ENCODE data around the gene DKK2. TPM values are rescaled to one million over a fixed set of nuclear protein-coding genes. Genes with fewer than 3 reads are reported as not detected.
"Not testable (repeated sequence)": the region's sequence is repeated elsewhere in the genome, so short reads cannot be mapped to it uniquely, and the experiment has no call there.

DKK2 gene
- total RNA-seq, 1 donor from 2014 or later: not detected

DNA sequence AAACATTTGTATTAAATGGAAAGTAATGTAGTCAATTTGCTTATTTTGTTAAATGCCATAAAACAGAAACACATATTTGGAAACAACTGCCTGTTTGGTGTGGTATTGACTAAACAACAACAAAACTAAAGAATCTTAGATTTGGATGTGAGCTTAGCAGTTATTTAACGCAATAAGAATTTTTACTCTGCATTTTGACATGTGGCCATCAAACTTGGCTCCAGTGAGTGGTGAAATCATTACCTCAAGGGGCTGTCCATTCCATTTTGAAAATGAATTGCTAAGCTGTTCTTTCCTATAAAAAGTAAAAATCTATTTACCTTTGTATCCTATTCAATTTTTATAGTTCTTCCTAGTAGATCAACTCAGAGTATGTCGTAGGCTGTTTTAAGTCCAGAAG is 84.2 kb downstream of the DKK2 start:
- H3K27me3 Mint-ChIP-seq (ENCODE audit: low read depth): no peaks in the 10 kb centered on the region
- intact Hi-C loops (cut with micrococcal nuclease): no loop called here

DNA sequence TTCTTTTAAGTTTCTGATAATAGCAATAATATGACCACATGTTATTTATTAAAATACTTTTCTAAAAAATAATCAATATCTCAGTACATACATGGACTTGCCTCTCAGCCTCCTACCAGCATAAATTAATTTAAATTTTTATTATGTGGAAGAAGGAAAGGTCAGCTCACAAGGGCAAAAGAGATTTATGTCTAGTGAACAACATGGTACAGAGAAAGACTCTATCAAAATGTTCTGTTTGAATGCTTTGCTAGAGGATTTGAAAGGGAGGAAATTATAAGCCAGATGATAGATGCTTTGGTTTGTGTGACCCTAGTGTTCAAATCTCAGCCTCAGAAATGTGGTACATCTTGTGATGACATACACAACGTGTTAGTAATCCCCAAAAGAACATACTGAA is 94.3 kb downstream of the DKK2 start:
- Mint-ChIP-seq H3K27me3 (ENCODE audit: low read depth) (no peaks in the 10 kb centered on the region), H3K9me3 (no peaks in the 10 kb centered on the region), H3K27ac (no peak overlapping the region)

More for the DNA sequence above, 84.2 kb downstream of the DKK2 start:
- H3K9me3 Mint-ChIP-seq: no peaks in the 10 kb centered on the region
- H3K27ac Mint-ChIP-seq: no peak overlapping the region
- H3K36me3 Mint-ChIP-seq (ENCODE audit: low read depth): no peaks in the 10 kb centered on the region
- no peak for DNase-seq (ENCODE audit: low spot score)
- no peaks in the 10 kb centered on the region for H3K4me1 Mint-ChIP-seq (ENCODE audit: low read depth)
- H3K4me3 Mint-ChIP-seq (ENCODE audit: low read depth): no peak overlapping the region

DNA sequence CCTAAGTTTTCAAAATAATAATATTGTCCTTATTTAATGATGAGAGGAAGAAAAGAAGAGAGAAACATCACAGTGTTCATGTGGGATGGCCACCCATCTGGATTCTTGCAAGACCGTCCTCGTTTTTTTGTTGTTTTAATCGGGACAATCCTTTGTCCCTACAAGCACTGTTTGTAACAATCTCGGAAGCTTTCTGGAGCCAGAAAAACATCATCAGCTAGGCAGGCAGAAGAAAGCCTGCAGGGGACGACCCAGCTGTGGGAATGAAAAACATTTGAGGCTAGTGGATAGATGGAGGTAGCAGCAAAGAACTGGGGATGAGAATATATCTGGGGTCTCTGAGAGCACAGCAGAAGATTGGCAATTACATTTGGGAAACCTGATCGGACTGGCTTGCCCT is 105.6 kb downstream of the DKK2 start:
- intact Hi-C loops (cut with micrococcal nuclease): no loop called here
- H3K9me3 Mint-ChIP-seq: no peaks in the 10 kb centered on the region
- no peaks in the 10 kb centered on the region for H3K36me3 Mint-ChIP-seq (ENCODE audit: low read depth)
- DNase-seq (ENCODE audit: low spot score): no peak
- no peaks in the 10 kb centered on the region for H3K4me1 Mint-ChIP-seq (ENCODE audit: low read depth)
- no peak overlapping the region for H3K4me3 Mint-ChIP-seq (ENCODE audit: low read depth)
- no peaks in the 10 kb centered on the region for H3K27me3 Mint-ChIP-seq (ENCODE audit: low read depth)
- H3K27ac Mint-ChIP-seq: no peak overlapping the region

More for the DNA sequence above, 94.3 kb downstream of the DKK2 start:
- H3K4me1 Mint-ChIP-seq (ENCODE audit: low read depth): no peaks in the 10 kb centered on the region
- no peak for DNase-seq (ENCODE audit: low spot score)
- intact Hi-C loops (cut with micrococcal nuclease): no loop called here
- no peaks in the 10 kb centered on the region for H3K36me3 Mint-ChIP-seq (ENCODE audit: low read depth)
- no peak overlapping the region for H3K4me3 Mint-ChIP-seq (ENCODE audit: low read depth)

DNA sequence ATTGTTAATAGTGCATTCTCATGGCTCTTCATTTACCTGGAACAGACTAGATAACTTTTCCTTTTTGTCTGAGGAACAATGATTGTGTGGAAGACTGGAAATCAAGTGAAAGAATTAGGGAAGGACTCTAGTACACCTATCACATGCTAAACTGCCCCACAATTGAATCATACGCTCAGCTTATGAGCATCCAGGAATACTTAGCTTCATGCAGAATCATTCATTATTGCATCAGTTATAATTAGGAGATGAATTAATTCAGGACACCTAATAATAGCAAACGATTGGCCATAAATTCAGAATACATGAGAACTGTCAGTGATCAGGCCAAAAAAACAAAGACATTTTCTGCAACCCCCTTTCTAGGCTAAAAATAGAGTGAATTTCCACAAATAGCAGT is 106.9 kb downstream of the DKK2 start:
- Mint-ChIP-seq H3K36me3 (ENCODE audit: low read depth) (no peaks in the 10 kb centered on the region), H3K9me3 (no peaks in the 10 kb centered on the region), H3K27me3 (ENCODE audit: low read depth) (no peaks in the 10 kb centered on the region), H3K27ac (no peak overlapping the region), H3K4me3 (ENCODE audit: low read depth) (no peak overlapping the region), H3K4me1 (ENCODE audit: low read depth) (no peaks in the 10 kb centered on the region)
- no peak for DNase-seq (ENCODE audit: low spot score)
- intact Hi-C loops (cut with micrococcal nuclease): no loop called here

DNA sequence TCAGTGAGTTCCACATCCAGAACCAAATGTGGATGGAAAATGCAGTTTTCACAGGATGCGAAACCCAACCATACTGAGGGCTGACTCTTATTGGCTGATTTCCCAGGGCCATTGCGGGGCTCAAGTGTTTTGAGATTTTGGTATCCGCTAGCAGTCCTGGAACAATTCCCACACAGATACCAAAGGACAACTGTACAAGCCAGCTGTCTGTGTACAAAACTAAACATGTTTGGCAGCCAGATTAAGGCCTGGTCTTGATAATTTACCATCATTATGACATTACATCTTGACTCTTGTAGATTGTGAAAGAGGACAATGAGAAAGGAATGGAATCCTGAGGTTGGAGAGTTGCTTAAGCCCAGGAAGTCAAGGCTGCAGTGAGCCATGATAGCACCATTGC is 121.9 kb downstream of the DKK2 start:
- H3K4me1 Mint-ChIP-seq (ENCODE audit: low read depth): no peaks in the 10 kb centered on the region
- no peak overlapping the region for H3K27ac Mint-ChIP-seq
- intact Hi-C loops (cut with micrococcal nuclease): no loop called here

DNA sequence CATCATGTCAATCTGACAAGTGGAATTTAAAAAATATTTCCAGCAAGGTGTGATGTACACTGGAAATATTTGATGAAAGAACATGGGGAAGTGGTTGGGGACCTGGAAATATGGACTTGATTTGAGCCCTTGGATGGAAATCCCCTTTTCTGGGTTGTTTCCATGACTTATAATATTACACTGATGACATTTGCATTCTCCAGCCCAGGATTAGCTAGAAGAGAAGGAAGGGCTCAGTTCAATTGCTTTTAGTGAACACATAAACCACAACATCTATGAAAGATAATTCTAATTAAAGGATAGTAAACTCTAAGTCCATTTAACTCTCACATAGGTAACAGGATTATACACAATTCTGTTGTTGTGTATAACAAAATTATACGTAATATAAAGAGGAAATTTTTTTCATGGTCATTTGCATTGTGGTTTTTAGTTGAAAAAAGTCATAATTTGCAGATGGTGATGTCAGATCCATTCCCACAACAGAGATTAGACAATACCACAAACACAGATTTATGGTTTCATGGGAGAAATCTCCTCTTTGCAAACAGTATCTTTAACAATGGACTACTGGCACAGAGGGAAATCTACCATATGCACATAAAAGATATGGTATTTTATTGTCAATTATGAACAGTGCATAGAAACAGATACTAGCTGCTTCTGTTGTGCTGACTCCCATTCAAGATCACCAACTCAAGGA is 126.5 kb downstream of the DKK2 start:
- Mint-ChIP-seq H3K27me3 (ENCODE audit: low read depth) (no peaks in the 10 kb centered on the region), H3K4me1 (ENCODE audit: low read depth) (no peaks in the 10 kb centered on the region), H3K9me3 (no peaks in the 10 kb centered on the region), H3K27ac (no peak overlapping the region), H3K4me3 (ENCODE audit: low read depth) (no peak overlapping the region), H3K36me3 (ENCODE audit: low read depth) (no peaks in the 10 kb centered on the region)
- no peak for DNase-seq (ENCODE audit: low spot score)
- intact Hi-C loops (cut with micrococcal nuclease): no loop called here

More for the DNA sequence above, 121.9 kb downstream of the DKK2 start:
- H3K36me3 Mint-ChIP-seq (ENCODE audit: low read depth): no peaks in the 10 kb centered on the region
- no peaks in the 10 kb centered on the region for H3K9me3 Mint-ChIP-seq
- H3K4me3 Mint-ChIP-seq (ENCODE audit: low read depth): no peak overlapping the region
- no peaks in the 10 kb centered on the region for H3K27me3 Mint-ChIP-seq (ENCODE audit: low read depth)
- DNase-seq (ENCODE audit: low spot score): no peak

DNA sequence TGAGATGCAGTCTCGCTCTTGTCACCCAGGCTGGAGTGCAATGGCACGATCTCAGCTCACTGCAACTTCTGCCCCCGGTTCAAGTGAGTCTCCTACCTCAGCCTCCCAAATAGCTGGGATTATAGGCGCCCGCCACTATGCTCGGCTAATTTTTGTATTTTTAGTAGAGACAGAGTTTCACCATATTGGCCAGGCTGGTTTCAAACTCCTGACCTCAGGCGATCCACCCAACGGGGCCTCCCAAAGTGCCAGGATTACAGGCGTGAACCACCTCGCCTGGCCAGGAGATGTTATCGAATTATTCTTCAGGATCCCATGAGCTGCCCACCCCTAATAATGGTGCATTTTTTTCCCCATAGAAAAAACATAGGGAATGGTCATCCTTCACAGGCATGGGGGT is 128.1 kb downstream of the DKK2 start:
- H3K4me3 Mint-ChIP-seq (ENCODE audit: low read depth); H3K27me3 Mint-ChIP-seq (ENCODE audit: low read depth); intact Hi-C loops (cut with micrococcal nuclease); H3K27ac Mint-ChIP-seq; H3K36me3 Mint-ChIP-seq (ENCODE audit: low read depth); H3K9me3 Mint-ChIP-seq; H3K4me1 Mint-ChIP-seq (ENCODE audit: low read depth); DNase-seq (ENCODE audit: low spot score): not testable (repeated sequence)

DNA sequence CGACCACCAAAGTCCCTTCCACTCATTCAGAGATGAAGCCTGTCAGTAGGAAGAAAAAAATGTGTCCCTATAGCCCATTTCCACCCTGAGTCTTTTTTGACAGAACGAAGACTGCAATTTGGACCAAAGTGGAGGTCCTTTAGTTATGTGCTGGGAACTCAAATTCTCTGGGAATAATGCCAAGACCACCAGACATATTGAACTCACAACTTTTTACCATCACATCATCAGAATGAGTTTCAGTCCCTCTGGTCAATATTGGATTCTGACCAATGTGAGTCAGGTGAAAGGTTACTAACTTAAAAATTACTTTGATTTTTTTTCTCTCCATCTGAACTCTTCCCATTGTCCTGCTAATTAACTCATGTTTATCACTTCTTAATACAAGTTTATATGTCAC is 128.9 kb downstream of the DKK2 start:
- Mint-ChIP-seq H3K36me3 (ENCODE audit: low read depth) (no peaks in the 10 kb centered on the region), H3K4me1 (ENCODE audit: low read depth) (no peaks in the 10 kb centered on the region), H3K9me3 (no peaks in the 10 kb centered on the region), H3K27me3 (ENCODE audit: low read depth) (no peaks in the 10 kb centered on the region), H3K27ac (no peak overlapping the region), H3K4me3 (ENCODE audit: low read depth) (no peak overlapping the region)
- no peak for DNase-seq (ENCODE audit: low spot score)
- intact Hi-C loops (cut with micrococcal nuclease): no loop called here

DNA sequence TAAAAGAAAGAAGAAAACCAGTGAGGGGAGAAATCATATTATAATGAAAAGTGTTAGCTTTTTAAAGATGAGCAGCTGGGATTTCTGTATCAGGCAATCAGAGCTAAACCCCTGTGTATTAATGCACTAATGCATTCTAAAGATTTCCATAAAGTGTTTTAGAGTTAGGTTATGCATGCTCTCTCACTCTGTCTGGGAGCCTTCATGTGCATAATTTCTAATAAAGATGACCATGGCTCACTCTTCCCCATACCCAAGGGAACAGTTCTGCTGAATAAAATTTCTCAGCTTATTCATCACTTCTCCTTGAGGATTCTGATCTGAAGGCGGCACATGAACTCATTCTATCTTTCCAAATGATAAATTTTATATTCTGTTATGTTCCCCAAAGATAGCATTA is 129.4 kb downstream of the DKK2 start:
- DNase-seq (ENCODE audit: low spot score): no peak
- no peaks in the 10 kb centered on the region for H3K9me3 Mint-ChIP-seq
- no peaks in the 10 kb centered on the region for H3K27me3 Mint-ChIP-seq (ENCODE audit: low read depth)
- H3K4me1 Mint-ChIP-seq (ENCODE audit: low read depth): no peaks in the 10 kb centered on the region
- intact Hi-C loops (cut with micrococcal nuclease): no loop called here
- H3K27ac Mint-ChIP-seq: no peak overlapping the region
- no peaks in the 10 kb centered on the region for H3K36me3 Mint-ChIP-seq (ENCODE audit: low read depth)
- H3K4me3 Mint-ChIP-seq (ENCODE audit: low read depth): no peak overlapping the region

DNA sequence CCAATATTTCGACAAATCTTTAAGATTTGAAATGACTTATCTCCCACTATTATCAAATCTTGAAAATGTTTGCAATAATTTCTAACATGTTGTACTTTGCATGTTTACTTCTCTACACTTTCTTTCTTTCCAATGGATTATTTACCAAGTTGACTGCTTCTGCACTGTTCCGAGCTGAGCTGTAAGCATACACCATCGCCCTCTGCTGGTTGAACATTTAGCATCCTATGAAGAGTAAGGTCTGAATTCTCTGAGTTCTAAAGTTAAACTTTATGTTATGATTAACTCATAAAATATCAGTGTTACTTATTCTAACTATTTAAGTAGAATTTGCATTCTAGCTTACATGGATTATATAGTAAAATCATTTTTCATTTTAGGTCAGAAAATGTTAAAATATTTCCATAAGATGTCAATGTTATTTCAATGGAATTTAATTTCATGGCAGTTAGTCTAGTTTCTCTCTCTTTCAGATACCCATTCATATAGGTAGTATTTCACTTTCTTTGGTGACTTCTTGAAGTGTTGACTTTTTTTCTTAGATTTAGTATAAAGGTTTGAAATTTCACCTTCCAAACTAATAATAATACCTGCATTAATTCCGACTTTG is 137.4 kb downstream of the DKK2 start:
- no peaks in the 10 kb centered on the region for H3K27me3 Mint-ChIP-seq (ENCODE audit: low read depth)
- no peak overlapping the region for H3K27ac Mint-ChIP-seq
- no peaks in the 10 kb centered on the region for H3K36me3 Mint-ChIP-seq (ENCODE audit: low read depth)
- no peaks in the 10 kb centered on the region for H3K9me3 Mint-ChIP-seq
- DNase-seq (ENCODE audit: low spot score): no peak
- intact Hi-C loops (cut with micrococcal nuclease): loop anchor here (10.0 kb wide), 1 partner anchor 634 kb away; no protein-coding TSS in a partner anchor
- H3K4me3 Mint-ChIP-seq (ENCODE audit: low read depth): no peak overlapping the region
- H3K4me1 Mint-ChIP-seq (ENCODE audit: low read depth): no peaks in the 10 kb centered on the region

DNA sequence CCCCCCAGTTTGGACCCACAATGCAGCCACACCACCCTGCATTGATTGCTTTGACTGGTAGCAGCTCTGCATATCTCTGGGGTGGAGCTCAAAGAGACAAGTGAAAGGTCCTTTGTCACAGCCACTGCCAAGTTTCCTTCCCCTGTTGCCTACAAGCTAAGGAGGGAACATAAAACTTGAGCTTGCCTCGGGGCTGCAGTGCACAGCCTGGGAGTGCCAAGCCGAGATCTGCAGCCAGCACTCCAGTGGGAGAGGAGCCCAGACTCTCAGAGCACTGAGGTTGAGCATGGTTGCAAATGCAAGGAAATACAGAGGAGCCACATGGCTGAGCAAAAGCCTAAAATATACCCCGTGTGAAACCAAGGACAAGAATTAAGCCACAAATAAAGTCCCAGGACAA is 142.2 kb downstream of the DKK2 start:
- Mint-ChIP-seq H3K4me1 (ENCODE audit: low read depth) (no peaks in the 10 kb centered on the region), H3K27ac (no peak overlapping the region), H3K27me3 (ENCODE audit: low read depth) (no peaks in the 10 kb centered on the region), H3K9me3 (no peaks in the 10 kb centered on the region), H3K36me3 (ENCODE audit: low read depth) (no peaks in the 10 kb centered on the region), H3K4me3 (ENCODE audit: low read depth) (no peak overlapping the region)
- no peak for DNase-seq (ENCODE audit: low spot score)
- intact Hi-C loops (cut with micrococcal nuclease): loop anchor here (10.0 kb wide), 1 partner anchor 629 kb away; no protein-coding TSS in a partner anchor

DNA sequence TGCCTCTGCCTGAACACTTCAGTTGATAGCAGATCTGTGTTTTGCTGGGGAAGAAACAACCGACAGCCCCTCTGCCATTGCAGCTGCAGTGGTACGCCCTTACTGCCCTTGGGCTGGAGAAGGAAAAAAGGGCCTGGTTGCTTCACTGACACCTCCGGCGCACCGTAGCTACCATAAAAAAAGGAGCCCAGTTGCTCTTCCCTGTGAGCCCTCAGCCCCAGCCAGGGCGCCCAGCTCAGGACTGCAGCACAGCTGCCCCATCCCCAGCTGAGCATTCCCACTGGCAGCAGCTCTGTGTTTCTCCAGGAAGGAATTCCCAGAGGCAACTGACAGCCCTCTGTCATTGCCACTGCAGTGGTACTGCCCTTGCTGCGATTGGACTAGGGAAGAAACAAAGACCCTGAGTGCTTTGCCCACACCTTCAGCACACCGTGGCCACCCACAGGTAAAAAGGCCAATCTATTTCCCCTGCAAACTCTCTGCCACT is 142.7 kb downstream of the DKK2 start:
- no peaks in the 10 kb centered on the region for H3K36me3 Mint-ChIP-seq (ENCODE audit: low read depth)
- H3K27ac Mint-ChIP-seq: no peak overlapping the region
- no peak for DNase-seq (ENCODE audit: low spot score)
- H3K9me3 Mint-ChIP-seq: no peaks in the 10 kb centered on the region
- H3K4me3 Mint-ChIP-seq (ENCODE audit: low read depth): no peak overlapping the region
- H3K27me3 Mint-ChIP-seq (ENCODE audit: low read depth): no peaks in the 10 kb centered on the region
- intact Hi-C loops (cut with micrococcal nuclease): loop anchor here (10.0 kb wide), 1 partner anchor 629 kb away; no protein-coding TSS in a partner anchor
- no peaks in the 10 kb centered on the region for H3K4me1 Mint-ChIP-seq (ENCODE audit: low read depth)

DNA sequence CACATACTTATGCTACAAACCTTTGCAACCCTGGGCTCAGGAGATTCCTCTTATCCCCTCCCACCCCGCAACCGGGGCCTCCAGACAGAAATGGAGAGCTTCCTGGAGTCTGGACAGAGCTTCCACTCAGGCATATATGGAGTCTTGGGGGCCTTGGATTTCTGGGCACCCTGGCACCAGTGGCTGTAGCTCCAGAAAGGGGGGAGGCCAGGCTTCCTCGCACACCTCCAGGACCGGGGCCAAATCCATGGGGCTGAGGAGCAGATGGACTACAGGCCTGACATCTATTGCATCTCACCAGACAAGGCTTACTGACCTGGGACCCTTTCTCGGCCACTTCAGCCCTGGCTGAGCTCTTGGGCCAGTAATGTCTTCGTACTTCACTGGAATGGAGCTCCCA is 143.3 kb downstream of the DKK2 start:
- intact Hi-C loops (cut with micrococcal nuclease): loop anchor here (10.0 kb wide), 1 partner anchor 628 kb away; no protein-coding TSS in a partner anchor
- no peaks in the 10 kb centered on the region for H3K9me3 Mint-ChIP-seq

More for the DNA sequence above, 143.3 kb downstream of the DKK2 start:
- Mint-ChIP-seq H3K27ac (no peak overlapping the region), H3K36me3 (ENCODE audit: low read depth) (no peaks in the 10 kb centered on the region), H3K4me3 (ENCODE audit: low read depth) (no peak overlapping the region), H3K27me3 (ENCODE audit: low read depth) (no peaks in the 10 kb centered on the region), H3K4me1 (ENCODE audit: low read depth) (no peaks in the 10 kb centered on the region)
- DNase-seq (ENCODE audit: low spot score): no peak

All from activated T-helper 2 cell treated with anti-CD3 and anti-CD28 coated beads, Interferon-gamma antibody, Interleukin-2, Interleukin-4, amounts not matched to agents 10 μg/mL and 5 μg/mL and 100 μg/mL, durations not matched to agents 14 hours and 24 hours and 36 hours (primary cell).